WI38 (cell line): Measurements from ENCODE around the gene EIF3K.
A peak's percentile ranks its signal among the peaks of the same experiment; 100 is the strongest.

Experiments
- H3K4me3 ChIP-seq: 2 replicates; pipeline ENCODE4 v1.5.1; 2011; ENCODE audit warnings: low read depth, mild to moderate bottlenecking, control low read depth, low read length
- CTCF ChIP-seq: IDR thresholded peaks from 2 replicates; pipeline ENCODE4 v1.5.1; 2012; ENCODE audit warnings: low read depth, mild to moderate bottlenecking, control low read depth, low read length

Gene EIF3K

GRCh38 chr19:38671654-38672053 is 52.7 kb downstream of the EIF3K start:
- H3K4me3 ChIP-seq: no peak overlapping the region
- TF ChIP-seq CTCF: no peak

- TF ChIP-seq CTCF: no peak
Measured at GRCh38 chr19:38673030-38673429, 54.0 kb downstream of the EIF3K start.

GRCh38 chr19:38674388-38675171 is 55.6 kb downstream of the EIF3K start:
- no peak for TF ChIP-seq CTCF

More at GRCh38 chr19:38673030-38673429, 54.0 kb downstream of the EIF3K start:
- no peak overlapping the region for H3K4me3 ChIP-seq

GRCh38 chr19:38675611-38676010 is 56.6 kb downstream of the EIF3K start:
- no peak for TF ChIP-seq CTCF
- H3K4me3 ChIP-seq: no peak overlapping the region

More at GRCh38 chr19:38674388-38675171, 55.6 kb downstream of the EIF3K start:
- H3K4me3 ChIP-seq: no peak overlapping the region

- TF ChIP-seq CTCF: no peak
- peak overlapping the region; percentile 17; the same call in 1 of the 2 replicates for H3K4me3 ChIP-seq
Measured at GRCh38 chr19:38676023-38676877, 57.3 kb downstream of the EIF3K start.

GRCh38 chr19:38676878-38677646 is 58.1 kb downstream of the EIF3K start:
- H3K4me3 ChIP-seq: peak overlapping the region; percentile 17; the same call in 1 of the 2 replicates
- no peak for TF ChIP-seq CTCF
